H1 (cell line): ENCODE results near the gene RCC1. TPM values are rescaled to one million over a fixed set of nuclear protein-coding genes. Genes with fewer than 3 reads are reported as not detected.

Source experiments
- RAD21 ChIP-seq, 2 experiments: IDR thresholded peaks in 1 of 2; conservative IDR thresholded peaks in 1 of 2; 2 replicates each; pipeline ENCODE4 v1.6.1; 2011; ENCODE audit warnings: low read depth in 2 of 2, low read length in 2 of 2, improper control_type of control experiment in 1 of 2, inconsistent platforms in 1 of 2, mild to moderate bottlenecking in 1 of 2, moderate library complexity in 1 of 2
- polyA plus RNA-seq, 7 experiments: library from polyadenylated mRNA; depleted of rRNA in 3 of 7; stranded (reverse) in 5 of 7; unstranded in 2 of 7; fragments of >200 nt in 5 of 7; fragments of 200-250 nt in 2 of 7; gene quantifications; 1 replicate in 5 of 7; 2 replicates in 1 of 7; 4 replicates in 1 of 7; pipeline versions ENCODE4 v1.2.1 to v1.2.3, GENCODE V29; 2011 to 2013; ENCODE audit warnings: missing spikeins in 2 of 7, mixed read lengths in 2 of 7
- total RNA-seq: library from RNA; stranded (reverse); fragmentation: NEBNext Ultra II Directional; extraction: Animal tissue kit (Norgen Biotek cat#: 25700); gene quantifications from 2 replicates; pipeline ENCODE4 v1.2.1, GENCODE V29; 2021

Gene RCC1
- total and polyA plus RNA-seq, 2 of the 8 experiments (the other 6 are each of a cell fraction or from before 2014, with no cell fraction given): 48.5 to 98.4 TPM

- no peak for TF ChIP-seq RAD21 (IDR thresholded peaks at IDR 0.05 in 1 of 2, conservative IDR thresholded peaks at IDR 0.05 in 1 of 2; ENCODE audit: low read depth in 2 of 2, low read length in 2 of 2)
- TF ChIP-seq, all 59 proteins: peak for 7
Measured at GRCh38 chr1:28507646-28508434, 2.0 kb downstream of the RCC1 start (continued).
